Loucy (cell line): ENCODE measurements around the gene CRADD.

Experiments
- EZH2phosphoT487 ChIP-seq: fragments of 200-600 bp; IDR thresholded peaks from 2 replicates; pipeline ENCODE4 v1.6.1; 2018; ENCODE audit warnings: antibody characterized with exemption, mild to moderate bottlenecking, moderate library complexity, borderline replicate concordance
- TF ChIP-seq, protein P1 (sequence below): fragments of 200-600 bp; sonication (generic); conservative IDR thresholded peaks from 2 replicates; pipeline ENCODE4 v1.5.1; 2014; ENCODE audit warnings: mild to moderate bottlenecking, antibody characterized with exemption, low read length

DNA sequence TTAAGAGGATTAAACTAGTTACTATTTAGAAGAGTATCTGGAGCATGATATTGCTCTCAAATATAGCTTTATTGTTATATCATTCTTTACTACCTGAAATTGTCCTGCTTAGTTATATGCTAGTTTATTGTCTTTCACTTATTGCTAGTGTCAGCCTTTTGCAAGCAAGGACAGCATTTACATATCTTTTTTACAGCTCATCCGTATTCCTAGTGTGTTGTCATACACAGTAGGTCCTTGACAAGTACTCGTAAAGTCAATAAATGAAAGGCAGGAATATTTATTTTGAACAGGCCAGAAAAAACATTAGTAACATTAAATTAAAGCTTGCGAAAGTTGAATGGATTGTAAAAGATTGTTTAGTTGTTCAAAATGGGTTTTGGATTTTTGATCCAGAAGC lies 35.0 kb downstream of the CRADD start:
- TF ChIP-seq, protein P1, sequence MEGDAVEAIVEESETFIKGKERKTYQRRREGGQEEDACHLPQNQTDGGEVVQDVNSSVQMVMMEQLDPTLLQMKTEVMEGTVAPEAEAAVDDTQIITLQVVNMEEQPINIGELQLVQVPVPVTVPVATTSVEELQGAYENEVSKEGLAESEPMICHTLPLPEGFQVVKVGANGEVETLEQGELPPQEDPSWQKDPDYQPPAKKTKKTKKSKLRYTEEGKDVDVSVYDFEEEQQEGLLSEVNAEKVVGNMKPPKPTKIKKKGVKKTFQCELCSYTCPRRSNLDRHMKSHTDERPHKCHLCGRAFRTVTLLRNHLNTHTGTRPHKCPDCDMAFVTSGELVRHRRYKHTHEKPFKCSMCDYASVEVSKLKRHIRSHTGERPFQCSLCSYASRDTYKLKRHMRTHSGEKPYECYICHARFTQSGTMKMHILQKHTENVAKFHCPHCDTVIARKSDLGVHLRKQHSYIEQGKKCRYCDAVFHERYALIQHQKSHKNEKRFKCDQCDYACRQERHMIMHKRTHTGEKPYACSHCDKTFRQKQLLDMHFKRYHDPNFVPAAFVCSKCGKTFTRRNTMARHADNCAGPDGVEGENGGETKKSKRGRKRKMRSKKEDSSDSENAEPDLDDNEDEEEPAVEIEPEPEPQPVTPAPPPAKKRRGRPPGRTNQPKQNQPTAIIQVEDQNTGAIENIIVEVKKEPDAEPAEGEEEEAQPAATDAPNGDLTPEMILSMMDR = no peak
- no peak for TF ChIP-seq EZH2phosphoT487
